Gastrocnemius medialis (tissue), 4 donors: ENCODE data around the gene IQGAP3. TPM values are rescaled to one million over a fixed set of nuclear protein-coding genes. Genes with fewer than 3 reads are reported as not detected.

Source experiments
- ATAC-seq, 2 donors: fragments of 150-250 bp; one replicate each; pipeline ENCODE4 v1.9.1; 2016
- DNase-seq, 2 donors: peaks; one replicate each; pipeline ENCODE4 v3.0.0-alpha.2; 2019
- H3K27ac ChIP-seq, 4 donors: fragments of 200-600 bp; sonication (generic); 1 replicate in 1 of 4; 2 replicates in 3 of 4; pipeline ENCODE4 v1.5.1; 2016 to 2018; ENCODE audit warnings: mild to moderate bottlenecking in 2 of 4, moderate library complexity in 1 of 4
- H3K27me3 ChIP-seq, 3 donors: fragments of 200-600 bp; sonication (generic) in 2 of 3; 1 replicate in 1 of 3; 2 replicates in 2 of 3; pipeline versions ENCODE4 v1.5.1 to v1.6.0; 2016 to 2019; ENCODE audit warnings: mild to moderate bottlenecking in 1 of 3, moderate library complexity in 1 of 3
- H3K36me3 ChIP-seq, 2 donors: fragments of 200-600 bp; sonication (generic) in 1 of 2; one replicate each; pipeline ENCODE4 v1.5.1; 2017 to 2018
- H3K4me1 ChIP-seq, 2 donors: fragments of 200-600 bp; sonication (generic) in 1 of 2; one replicate each; pipeline ENCODE4 v1.5.1; 2016 to 2017; ENCODE audit warnings: mild to moderate bottlenecking in 2 of 2
- H3K4me3 ChIP-seq, 4 donors: fragments of 200-600 bp; sonication (generic) in 3 of 4; 1 replicate in 1 of 4; 2 replicates in 3 of 4; pipeline ENCODE4 v1.5.1; 2016 to 2019; ENCODE audit warnings: mild to moderate bottlenecking in 2 of 4
- H3K9me3 ChIP-seq, 3 donors: fragments of 200-600 bp; sonication (generic) in 2 of 3; 1 replicate in 1 of 3; 2 replicates in 2 of 3; pipeline ENCODE4 v1.5.1; 2016 to 2019
- CTCF ChIP-seq, 5 experiments: fragments of 450-650 bp in 3 of 5; fragments of 200-600 bp in 2 of 5; sonication (generic) in 2 of 5; IDR thresholded peaks in 4 of 5; conservative IDR thresholded peaks in 1 of 5; 1 replicate in 4 of 5; 2 replicates in 1 of 5; pipeline ENCODE4 v1.5.1; 2016 to 2019; ENCODE audit warnings: antibody characterized with exemption in 5 of 5, mild to moderate bottlenecking in 3 of 5, moderate library complexity in 3 of 5
- POLR2A ChIP-seq, 2 donors: fragments of 450-650 bp; IDR thresholded peaks; one replicate each; pipeline ENCODE4 v1.6.1; 2017; ENCODE audit warnings: antibody characterized with exemption in 2 of 2, mild to moderate bottlenecking in 2 of 2, moderate library complexity in 2 of 2
- in situ Hi-C, 4 donors: fragments of 200-750 bp; cut with MboI; loops; one replicate each; pipeline versions ENCODE4 v1.15.0 to v1.8.0; 2017; ENCODE audit warnings: low sequenced_read_pairs in 4 of 4
- intact Hi-C: fragments of 100-400 bp; cut with DNase I; formaldehyde crosslinking; loops from one replicate; pipeline ENCODE4 v1.15.1; 2023; ENCODE audit warnings: low total_unique reads
- total RNA-seq, 4 donors: library from RNA; depleted of rRNA; stranded (reverse); fragments of >200 nt; gene quantifications; one replicate each; pipeline versions ENCODE4 v1.1.0 to v1.2.3, GENCODE V29; 2016

The IQGAP3 gene
- total RNA-seq, 4 donors from 2014 or later, result 0.20 to 0.55 TPM; not detected in 2

- in situ Hi-C loops, result no loop called here
- Histone ChIP-seq H3K36me3 (peaks cover 0 to 49% of the 10 kb centered on the region in 2 donors), H3K4me3 (no peak overlapping the region), H3K27ac (no peak overlapping the region), H3K4me1 (peaks cover 15 to 16% of the 10 kb centered on the region in 2 donors), H3K27me3 (no peaks in the 10 kb centered on the region), H3K9me3 (no peaks in the 10 kb centered on the region)
- no peak for TF ChIP-seq CTCF (IDR thresholded peaks at IDR 0.05 in 4 of 5, conservative IDR thresholded peaks at IDR 0.05 in 1 of 5)
- no peak for TF ChIP-seq POLR2A (IDR thresholded peaks at IDR 0.05)
- ATAC-seq (no peak), DNase-seq (no peak)
- intact Hi-C loops, result no loop called here
Observed at GRCh38 chr1:156598125-156598524, 25.8 kb upstream of the IQGAP3 start.

- intact Hi-C loops (no loop called here), in situ Hi-C loops (no loop called here)
- peaks cover 10 to 16% of the 10 kb centered on the region in 2 donors for H3K4me1 ChIP-seq
- peaks cover 0 to 51% of the 10 kb centered on the region in 2 donors for H3K36me3 ChIP-seq
- no peak overlapping the region for H3K27ac ChIP-seq
- ATAC-seq, result no peak
- no peak for TF ChIP-seq POLR2A (IDR thresholded peaks at IDR 0.05)
- no peak for TF ChIP-seq CTCF (IDR thresholded peaks at IDR 0.05 in 4 of 5, conservative IDR thresholded peaks at IDR 0.05 in 1 of 5)
- no peak for DNase-seq
- H3K9me3 ChIP-seq, result no peaks in the 10 kb centered on the region
- H3K4me3 ChIP-seq, result no peak overlapping the region
- H3K27me3 ChIP-seq, result no peaks in the 10 kb centered on the region
Observed at GRCh38 chr1:156596426-156596825, 24.1 kb upstream of the IQGAP3 start.

GRCh38 chr1:156595016-156595415 lies 22.7 kb upstream of the IQGAP3 start:
- Histone ChIP-seq H3K27me3 (no peaks in the 10 kb centered on the region), H3K4me1 (peaks cover 6% of the 10 kb centered on the region in 2 donors), H3K36me3 (peaks cover 0 to 51% of the 10 kb centered on the region in 2 donors), H3K27ac (no peak overlapping the region), H3K4me3 (no peak overlapping the region), H3K9me3 (no peaks in the 10 kb centered on the region)
- TF ChIP-seq CTCF (IDR thresholded peaks at IDR 0.05 in 4 of 5, conservative IDR thresholded peaks at IDR 0.05 in 1 of 5) (no peak), POLR2A (IDR thresholded peaks at IDR 0.05) (no peak)
- intact Hi-C loops (no loop called here), in situ Hi-C loops (no loop called here)
- DNase-seq, result no peak
- no peak for ATAC-seq

- H3K36me3 ChIP-seq, result peaks cover 0 to 51% of the 10 kb centered on the region in 2 donors
- in situ Hi-C loops, result no loop called here
Observed at GRCh38 chr1:156594190-156594589, 21.8 kb upstream of the IQGAP3 start.

More at GRCh38 chr1:156594190-156594589, 21.8 kb upstream of the IQGAP3 start:
- no peak for DNase-seq
- Histone ChIP-seq H3K27ac (no peak overlapping the region), H3K9me3 (no peaks in the 10 kb centered on the region), H3K4me1 (peaks cover 5 to 6% of the 10 kb centered on the region in 2 donors), H3K4me3 (no peak overlapping the region), H3K27me3 (no peaks in the 10 kb centered on the region)
- no peak for ATAC-seq
- intact Hi-C loops, result no loop called here
- TF ChIP-seq POLR2A (IDR thresholded peaks at IDR 0.05) (no peak), CTCF (IDR thresholded peaks at IDR 0.05 in 4 of 5, conservative IDR thresholded peaks at IDR 0.05 in 1 of 5) (no peak)
